ENCODE measurements around the gene ZFP1.

- TF ChIP-seq EZH2 (IDR thresholded peaks at IDR 0.05) (no peak), POLR2AphosphoS5 (IDR thresholded peaks at IDR 0.05; ENCODE audit: borderline replicate concordance, low read depth, low read length) (no peak), FOXP2 (optimal IDR thresholded peaks at IDR 0.05; ENCODE audit: control extremely low read depth, extremely low read length, insufficient read depth) (no peak)
Measured at GRCh38 chr16:75116911-75117245, 31.4 kb upstream of the ZFP1 start.
